ENCODE results near the gene MOXD1.

- TF ChIP-seq CTCF (IDR thresholded peaks at IDR 0.05; ENCODE audit: insufficient read depth, low read length, poor library complexity, severe bottlenecking): no peak
- no peak for TF ChIP-seq EZH2phosphoT487 (conservative IDR thresholded peaks at IDR 0.05; ENCODE audit: low read length)
These were observed 10.0 kb upstream of the MOXD1 start for GRCh38 chr6:132411296-132411695.

All from SU-DHL-6 (cell line).